M059J (cell line): ENCODE measurements around the gene DAB2IP. TPM values are rescaled to one million over a fixed set of nuclear protein-coding genes. Genes with fewer than 3 reads are reported as not detected.
A peak's percentile ranks its signal among the peaks of the same experiment; 100 is the strongest.
"Not testable (repeated sequence)": the region's sequence is repeated elsewhere in the genome, so short reads cannot be mapped to it uniquely, and the experiment has no call there.

Experiments
- DNase-seq: peaks from one replicate; pipeline ENCODE4 v3.0.0-alpha.2; 2012; ENCODE audit warnings: low read depth
- total RNA-seq: library from RNA; depleted of rRNA; stranded (reverse); fragments of >200 nt; shearing (Covaris generic); gene quantifications from 2 replicates; pipeline ENCODE4 v1.2.3, GENCODE V29; 2014; rRNA removed

Gene DAB2IP
- total RNA-seq: 2.6 and 6.2 TPM in 2 replicates

DNA sequence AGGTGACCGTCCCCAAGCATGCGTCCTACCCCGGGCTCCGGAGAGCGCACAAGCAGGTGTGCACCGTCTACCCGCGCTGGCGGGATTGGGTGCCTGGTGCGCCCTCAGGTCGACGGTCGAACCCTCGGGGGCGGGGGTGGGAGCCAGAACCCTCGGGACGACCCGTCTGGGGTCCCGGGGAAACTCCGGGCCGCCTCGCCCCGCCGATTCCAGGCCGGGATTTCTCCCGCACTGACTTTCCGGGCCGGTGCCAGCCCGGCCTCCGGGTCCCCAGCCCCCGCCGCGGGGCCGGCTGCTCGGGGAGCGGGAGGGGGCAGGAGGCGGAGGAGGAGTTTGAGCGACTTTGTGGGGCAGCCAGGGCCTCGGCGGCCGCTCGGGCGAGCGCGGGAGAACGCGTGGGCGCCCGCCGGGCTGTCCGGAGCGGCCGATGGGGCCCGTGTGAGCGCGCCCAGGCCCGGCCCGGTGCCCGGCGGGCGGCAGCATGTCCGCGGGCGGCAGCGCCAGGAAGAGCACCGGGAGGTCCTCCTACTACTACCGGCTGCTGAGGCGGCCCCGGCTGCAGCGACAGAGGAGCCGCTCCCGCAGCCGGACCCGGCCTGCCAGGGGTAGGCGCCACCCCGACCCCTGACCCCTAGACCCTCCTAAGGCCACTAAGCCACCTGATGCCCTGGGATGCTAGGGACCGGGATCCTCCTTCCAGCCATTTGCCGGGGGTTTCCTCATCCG, at the start of gene DAB2IP:
DAB2IP (plus strand) TSS at position 340 of the 726 bp plus-strand sequence; CDS start at position 482, 142 bp downstream.
- DNase-seq: no peak

DNA sequence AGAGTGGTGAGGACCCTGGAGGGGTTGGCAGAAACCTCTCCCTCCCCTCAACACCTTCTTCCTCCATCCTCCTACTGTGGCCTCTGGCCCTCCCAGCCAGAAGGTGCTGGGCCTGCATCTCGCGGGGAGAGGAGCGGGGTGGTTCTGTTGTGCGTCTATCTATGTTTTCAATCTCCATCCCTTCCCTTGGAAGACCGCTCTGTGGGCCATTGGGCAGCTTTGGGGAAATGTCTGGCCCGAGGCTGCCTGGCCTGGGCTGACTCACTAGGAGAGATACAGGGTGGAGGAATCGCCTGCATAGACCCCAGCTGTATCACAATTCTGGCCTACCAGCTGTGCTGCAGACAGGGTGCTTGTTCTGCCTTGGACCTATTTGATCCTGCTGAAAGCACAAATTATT, 48.4 kb upstream of the DAB2IP start:
- DNase-seq: no peak

DNA sequence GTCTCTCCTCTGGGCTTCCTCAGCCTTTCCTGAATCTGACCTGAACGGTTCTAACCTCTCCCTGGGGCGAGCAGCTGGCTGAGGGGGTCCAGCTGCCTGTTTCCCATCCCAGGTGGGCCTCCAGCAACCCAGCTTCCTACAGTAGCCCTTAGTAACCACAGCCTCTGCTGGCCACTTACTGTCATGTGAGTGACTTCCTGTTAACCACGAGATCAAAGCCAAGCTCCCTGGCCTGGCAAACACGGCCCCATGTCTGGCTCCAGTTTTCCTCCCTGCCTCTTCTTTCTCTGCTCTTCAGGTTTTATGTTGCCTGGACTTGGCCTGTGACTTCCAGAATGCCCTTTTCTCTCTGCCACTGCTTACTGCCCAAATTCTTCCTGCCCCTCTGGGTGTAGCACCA, 47.2 kb upstream of the DAB2IP start:
- peak; percentile 47 for DNase-seq

DNA sequence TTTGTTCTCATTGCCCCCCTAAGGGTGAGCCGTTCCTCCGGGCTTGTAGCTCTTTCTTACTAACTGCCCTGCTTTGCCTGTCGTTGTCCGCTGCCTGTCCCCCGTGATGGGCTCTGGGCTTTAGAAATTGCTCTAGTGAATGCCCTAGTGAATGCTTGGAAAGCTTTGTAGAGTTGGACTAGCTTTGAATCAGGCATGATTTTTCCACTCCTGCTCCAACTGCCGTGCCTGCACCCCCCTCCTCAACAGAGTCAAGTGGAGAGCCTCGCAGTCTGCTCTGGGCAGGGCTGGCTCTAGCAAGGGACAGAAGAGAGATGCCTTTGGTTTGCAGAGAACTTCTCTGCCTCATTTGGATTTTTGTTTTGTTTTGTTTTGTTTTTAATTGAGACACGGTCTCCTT, 46.8 kb upstream of the DAB2IP start:
- DNase-seq: no peak

DNA sequence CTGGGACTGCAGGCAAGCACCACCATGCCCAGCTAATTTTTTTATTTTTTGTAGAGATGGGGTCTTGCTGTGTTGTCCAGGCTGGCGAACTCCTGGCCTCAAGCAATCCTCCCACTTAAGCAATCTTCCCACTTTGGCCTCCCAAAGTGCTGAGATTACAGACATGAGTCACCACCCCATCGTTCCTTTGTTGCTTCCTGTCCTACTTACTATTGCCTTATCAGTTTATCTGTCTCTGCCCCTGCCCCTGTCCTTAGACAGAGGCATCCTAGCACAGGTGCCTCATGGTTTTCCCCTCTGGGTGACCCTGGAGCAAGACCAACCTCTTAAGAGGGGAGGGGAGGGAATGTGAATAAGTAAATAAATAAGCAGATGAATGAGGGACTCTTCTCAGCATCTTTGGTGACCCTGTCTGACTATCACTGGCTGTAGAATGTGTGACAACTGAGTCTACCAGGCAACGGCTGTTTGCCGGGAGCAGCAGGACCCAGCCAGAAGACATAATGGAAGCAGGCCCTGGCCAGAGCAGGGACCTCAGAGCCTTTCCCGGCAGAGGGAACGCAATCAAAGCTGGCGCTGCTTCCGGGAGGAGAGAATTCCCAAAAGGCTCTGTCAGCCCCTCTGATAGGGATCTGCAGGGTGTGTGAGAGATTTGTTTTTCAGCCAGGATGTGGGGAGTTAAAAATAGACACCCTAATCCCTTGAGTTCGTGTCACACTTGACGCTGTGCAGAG, 43.8 kb upstream of the DAB2IP start:
- DNase-seq: peak; percentile 77

DNA sequence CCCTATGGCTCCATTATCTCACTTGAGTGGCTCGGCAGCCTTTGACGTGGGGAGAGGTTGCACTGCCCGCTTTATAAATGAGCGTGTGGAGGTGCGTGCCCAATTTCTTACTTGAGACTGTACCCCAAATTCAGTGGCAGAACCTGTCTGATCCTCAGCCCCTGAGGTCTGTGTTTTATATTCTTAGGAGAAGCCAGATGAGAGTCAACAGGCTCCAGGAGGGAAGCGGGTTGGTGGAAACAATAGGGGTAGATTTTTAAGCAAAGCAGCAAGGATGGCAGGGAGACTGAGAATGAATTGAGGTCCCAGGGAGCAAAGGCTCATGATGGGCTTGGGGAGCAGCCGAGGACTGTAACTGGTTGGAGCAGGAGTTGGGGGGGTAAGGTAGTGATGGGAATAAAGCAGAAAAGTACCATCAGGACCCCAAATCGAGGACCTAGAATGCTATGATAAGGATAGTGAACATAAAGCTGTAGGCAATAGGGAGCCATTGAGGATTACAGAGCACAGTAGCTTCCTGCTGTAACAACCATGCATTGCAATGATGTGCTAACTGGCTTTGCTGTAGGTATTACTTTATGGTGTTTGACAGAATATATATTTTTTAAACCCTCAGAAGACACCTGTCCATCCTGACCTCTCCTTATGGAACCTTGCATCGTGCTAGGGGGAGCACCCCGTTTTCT, 43.1 kb upstream of the DAB2IP start:
- no peak for DNase-seq

DNA sequence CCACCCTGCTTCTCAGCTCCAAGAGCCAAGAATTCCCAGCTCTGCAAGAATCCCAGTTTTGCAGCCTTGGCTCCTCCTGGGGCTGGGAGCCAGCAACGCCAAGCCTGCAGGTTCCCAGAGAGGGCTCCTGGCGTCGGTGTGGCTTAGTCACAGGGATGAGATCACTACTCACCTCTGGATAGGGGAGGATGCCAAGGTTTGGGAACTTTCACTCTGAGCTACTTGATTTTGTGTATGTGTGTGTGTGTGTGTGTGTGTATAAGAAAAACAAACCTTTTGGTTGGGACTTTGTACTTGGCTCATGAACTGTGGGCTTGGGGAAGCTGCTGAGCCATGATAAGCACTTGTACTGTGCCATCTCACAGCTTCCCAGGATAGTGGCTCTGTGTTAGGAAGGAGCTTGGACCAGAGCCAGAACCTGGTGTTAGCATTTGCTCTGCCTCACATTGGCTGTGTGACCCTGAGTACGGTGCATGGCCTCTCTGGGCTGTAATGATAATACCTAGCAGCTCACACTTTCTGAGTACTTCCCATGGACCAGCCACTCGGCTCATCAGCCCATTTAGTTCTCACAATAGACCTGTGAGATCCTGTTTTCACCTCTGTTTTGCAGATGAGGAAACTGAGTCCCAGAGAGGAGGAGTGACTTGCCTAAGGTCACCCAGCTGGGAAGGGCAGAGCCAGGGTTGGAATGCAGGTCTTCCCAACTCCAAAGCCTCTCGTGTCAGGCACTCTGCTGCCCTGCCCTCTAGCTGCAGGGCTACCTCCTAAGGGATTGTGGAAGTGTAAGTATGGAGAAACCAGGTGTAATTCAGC, 41.4 kb upstream of the DAB2IP start:
- peak; percentile 92 for DNase-seq

DNA sequence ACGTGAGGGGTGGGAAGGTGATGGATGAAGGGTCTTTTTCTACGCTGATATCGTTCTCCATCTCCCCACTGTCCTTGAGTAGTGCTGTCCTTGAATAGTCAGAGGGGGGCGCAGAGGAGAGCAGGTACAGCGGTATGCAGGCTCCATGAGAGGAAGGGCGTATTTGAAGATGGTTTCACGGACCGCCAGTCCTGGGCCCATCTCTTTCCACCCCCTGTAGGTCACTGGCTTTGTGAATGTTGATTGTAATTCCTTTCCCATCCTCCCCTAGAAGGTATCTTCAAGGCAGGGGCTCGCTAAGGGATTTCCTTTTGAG, 40.8 kb upstream of the DAB2IP start:
- no peak for DNase-seq

DNA sequence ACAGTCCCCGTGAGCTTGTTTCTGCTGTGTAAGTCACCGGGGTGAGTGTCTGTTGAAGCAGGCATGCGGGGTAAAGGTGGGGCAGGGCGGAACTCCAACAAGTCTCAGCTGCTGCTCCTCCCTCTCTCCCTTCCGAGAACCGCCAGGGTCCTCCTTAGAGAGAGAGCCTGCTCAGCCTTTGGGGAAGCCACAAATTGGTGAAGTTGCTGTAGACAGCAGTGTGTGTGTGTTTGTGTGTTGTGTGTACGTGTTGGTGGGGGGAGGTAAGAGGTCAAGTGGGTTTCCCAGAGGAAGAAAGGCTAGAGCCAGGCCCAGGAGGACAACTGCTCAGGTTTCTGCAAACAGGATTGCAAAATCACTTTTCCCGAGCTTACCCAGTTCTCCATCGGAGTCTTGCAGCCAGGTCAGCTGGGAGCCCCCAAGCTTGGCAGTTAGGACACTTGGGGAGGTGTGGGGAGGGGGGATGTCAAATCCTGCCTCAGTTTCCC, 38.9 kb upstream of the DAB2IP start:
- DNase-seq: no peak

DNA sequence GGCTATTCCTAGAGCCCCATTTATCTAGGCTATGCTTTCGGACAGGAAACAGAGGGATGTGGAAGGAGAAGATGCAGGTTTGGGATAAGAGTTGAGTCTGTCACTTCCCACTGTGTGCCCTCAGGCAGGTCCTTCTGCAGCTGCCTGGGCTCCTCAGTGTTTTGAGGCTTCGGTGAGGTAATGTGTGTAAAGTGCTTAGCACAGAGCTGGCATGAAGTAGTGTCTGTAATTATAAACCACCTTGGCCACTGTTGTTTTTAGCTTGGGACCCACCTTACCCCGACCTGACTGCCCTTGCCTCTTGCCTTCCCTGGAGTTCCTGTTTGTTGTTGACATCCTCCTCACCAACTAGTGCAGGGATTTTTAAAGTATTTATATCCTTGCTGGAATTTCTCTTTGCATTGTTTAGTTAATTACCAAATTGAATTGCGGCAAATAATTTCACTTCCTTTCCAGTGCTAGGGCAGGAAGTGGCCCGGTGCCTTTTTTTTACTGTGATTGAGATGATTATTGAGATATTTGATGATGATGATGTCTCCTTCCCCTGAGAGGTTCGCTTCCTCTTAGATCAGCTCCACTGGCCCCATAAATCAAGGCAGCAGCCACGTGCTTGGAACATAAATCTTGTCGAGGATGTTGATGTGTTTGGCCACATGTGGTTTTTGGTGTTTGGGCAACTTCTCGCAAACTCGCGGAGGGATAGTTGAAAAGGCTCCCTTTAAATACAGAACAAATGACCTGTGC, 38.3 kb upstream of the DAB2IP start:
- DNase-seq: peak; percentile 48

DNA sequence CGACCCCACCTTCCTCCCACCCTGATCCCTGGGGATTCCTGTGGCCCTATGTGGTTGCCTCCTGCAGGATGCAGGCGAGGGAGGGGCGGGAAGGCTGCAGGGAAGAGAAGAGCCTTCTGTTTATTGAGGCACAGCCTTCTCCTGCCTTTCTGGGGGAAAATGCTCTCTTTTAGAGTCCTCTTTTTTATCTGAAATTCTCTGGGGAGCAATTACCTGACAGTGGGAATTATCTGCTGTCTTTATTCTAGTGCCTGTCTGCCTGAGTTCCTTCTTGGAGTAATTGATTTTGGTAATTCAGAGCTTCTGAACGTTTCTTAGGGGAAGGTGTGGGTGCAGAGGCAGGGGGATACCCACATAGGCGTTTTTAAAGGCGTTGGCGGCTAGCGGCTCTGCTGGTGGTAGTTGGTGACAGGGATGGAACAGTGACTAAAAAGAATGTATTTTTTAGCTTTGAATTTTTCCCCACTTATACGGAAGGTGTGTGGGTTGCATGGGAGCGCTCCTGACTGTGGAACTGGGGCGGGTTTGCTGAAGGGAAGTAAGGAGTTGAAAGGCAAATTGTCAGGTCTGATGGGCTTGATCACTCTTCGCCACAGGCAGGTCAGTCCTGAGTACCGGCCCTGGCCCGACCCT, 35.2 kb upstream of the DAB2IP start:
- DNase-seq: no peak

DNA sequence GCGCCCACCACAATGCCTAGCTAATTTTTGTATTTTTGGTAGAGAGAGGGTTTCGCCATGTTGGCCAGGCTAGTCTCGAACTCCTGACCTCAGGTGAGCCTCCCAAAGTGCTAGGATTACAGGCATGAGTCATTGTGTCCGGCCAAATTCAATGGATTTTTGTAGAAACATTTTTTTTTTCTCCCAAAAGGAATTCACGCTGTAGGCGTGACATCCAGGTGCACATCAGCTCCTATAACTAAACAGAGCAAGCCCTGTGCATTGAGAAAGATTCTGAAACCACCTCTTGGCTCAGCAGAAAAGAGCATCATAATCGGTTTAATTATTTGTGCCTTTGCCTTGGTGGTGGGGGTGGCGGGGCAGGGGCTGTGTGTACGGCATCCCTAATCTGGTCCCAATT, 32.9 kb upstream of the DAB2IP start:
- no peak for DNase-seq

DNA sequence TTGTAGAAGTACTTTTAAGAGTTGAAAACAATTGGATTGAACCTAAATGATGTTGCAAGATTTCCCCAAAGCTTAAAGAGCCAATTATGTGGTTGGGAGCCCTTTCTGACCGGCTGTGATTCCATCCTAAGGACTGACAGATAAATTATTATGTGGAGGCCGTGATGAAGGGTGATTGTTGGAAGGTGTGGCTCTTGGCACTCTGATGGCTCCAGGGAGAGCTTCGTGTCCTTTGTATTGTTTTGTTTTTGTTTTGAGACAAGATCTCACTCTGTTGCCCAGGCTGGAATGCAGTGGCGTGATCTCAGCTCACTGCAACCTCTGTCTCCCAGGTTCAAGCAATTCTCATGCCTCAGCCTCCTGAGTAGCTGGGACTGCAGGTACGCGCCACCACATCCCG, 32.5 kb upstream of the DAB2IP start:
- not testable (repeated sequence) for DNase-seq

DNA sequence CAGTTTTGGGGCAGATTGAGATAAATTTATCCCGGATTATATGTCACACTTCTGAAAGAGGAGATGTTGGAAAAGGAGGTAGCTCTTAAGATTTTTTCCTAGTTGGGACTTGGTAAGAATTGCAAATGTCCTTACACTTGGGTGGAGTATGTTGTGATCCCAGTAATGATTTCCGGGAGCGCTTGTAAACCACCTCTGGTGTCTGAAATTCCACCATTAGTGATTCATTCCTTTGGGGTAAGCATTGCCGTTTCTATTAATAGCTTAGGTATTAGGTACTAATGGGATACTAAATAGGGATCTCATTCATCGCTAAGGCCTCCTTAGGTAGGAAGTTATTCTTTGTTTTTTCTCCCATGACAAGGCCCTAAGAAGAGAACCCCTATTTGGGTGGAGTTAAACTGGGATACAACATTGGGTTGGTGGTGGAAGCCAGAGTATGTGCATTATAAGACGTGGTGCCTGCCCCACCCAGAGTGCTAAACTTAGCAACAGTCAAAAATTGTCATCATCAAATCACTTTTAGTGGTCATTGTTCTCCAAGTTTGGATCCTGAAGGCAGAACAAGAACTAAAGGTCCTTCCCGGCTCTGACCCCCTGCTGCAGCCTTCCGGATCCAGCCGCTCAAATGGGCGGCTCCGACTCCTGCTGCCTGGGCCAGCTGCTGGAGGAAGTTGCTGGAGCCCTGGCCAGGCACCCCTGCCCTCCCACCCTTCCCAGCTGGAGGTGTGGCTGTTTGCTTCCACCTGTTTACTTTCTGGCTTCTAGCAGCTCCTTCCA, 31.7 kb upstream of the DAB2IP start:
- no peak for DNase-seq

DNA sequence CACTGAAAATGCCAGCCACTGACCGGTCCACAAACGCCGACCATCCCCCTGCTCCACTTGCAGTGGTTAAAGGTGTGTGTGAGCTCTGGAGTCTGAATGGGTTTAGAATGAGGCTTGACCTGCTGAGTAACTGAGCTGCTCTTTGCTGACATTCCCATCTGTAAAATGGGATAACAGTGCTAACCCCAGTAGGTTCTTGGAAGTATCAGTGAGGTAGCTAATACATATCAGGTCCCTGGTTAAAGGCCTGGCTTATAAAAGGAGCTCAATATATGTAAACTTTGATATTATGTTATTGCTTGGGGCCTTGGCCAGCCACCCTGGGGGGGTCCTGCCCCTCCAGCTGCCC, 31.1 kb upstream of the DAB2IP start:
- DNase-seq: no peak

DNA sequence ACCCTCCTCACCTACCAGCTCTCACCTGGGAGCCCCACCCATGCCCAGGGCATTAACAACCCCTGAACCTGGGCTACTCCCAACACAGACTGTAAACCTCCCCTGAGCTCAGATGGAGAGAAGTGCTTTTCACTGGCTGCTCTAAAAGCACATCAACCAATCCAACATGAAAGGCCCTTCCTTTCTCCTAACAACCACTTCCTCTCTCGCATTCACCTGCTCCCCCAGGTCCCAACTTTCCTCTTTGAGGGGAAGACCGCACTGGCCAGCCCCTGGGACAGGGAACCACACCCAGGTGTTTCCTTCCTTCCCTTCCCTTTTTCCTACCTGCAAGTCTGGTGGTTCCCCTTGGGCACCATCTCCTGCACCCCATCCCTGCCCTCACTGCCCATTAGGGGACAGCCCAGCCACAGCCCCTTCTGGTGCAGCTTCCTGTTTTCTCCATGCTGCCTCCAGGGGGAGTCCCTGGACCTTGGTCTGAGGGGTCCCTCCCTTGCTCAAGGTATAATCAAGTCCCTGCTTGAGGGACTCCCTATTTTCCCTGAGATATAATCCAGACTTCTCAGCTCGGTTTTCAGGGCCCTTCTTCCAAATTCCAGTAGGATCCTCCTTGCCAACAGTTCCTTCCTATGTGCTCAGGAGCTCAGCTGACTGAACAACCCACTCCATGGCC, 30.5 kb upstream of the DAB2IP start:
- DNase-seq: peak; percentile 41

DNA sequence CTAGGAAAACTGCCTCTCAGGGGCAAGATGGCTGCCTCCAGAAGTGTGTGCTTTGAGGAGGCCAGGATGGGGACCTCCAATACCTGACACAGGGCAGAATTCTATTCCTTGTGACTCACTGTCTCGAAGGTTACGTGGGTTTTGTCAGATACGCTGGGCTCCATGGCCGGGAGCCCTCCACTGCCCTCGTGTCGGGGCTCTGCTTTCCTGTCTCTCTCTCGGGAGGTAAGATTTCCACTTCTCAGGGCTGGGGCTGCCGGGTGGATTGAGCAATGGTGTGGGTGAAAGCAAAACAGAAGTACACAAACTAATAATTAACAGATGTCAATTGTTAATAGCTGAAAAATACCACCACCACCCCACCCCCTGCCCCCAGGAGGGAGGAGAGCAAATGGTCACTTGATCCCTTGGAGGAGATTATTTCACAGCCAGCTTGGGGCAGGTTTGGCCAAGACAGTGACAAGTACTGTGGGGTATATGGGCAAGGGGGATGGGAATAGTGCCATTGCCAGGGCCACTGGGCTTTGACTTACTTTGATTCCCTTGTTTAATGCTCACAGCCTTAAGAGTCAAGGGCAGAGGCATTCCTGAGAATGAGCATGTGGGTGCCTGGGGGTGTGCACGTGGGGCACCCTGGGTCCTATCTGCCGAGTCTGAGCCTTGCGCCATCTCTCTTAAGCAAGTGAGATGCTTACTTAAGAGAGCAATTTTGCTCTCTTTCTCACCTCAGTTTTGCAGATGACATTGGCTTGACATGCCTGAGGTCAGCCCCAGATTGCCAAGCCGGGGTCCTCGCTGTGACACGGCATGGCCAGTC, 28.8 kb upstream of the DAB2IP start:
- DNase-seq: no peak

DNA sequence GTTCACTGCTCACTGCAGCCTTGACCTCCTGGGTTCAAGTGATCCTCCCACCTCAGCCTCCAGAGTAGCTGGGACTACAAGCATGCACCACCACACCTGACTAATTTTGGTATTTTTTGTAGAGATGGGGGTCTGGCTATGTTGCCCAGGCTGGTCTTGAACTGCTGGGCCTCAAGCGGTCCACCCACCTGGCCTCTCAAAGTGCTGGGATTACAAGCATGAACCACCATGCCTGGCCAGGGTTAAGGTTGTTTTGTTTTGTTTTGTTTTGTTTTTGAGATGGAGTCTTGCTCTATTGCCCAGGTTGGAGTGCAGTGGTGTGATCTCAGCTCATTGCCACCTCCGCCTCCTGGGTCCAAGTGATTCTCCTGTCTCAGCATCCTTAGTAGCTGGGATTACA, 28.0 kb upstream of the DAB2IP start:
- DNase-seq: not testable (repeated sequence)

DNA sequence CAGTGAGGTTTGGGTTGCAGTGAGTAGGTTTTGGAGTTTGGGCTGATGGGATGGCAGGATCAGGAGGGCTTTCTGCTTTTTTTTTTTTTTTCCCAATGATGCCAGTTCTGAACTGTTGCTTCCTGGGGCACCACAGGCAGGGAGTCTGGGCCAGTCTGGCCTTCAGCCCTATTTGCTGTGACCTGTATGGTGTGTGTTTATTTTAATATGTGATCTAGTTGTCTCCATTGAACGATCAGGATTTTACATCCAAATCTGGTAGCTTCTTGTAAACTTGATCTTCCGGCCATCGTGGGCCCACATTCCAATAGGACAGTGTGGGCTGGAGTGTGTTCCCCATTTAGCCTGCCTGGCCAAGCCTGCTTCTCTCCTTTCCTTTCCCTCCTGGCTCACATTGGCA, 25.8 kb upstream of the DAB2IP start:
- no peak for DNase-seq
